Fibroblast of villous mesenchyme (primary cell): ENCODE results near the gene PTH1R. TPM values are rescaled to one million over a fixed set of nuclear protein-coding genes. Genes with fewer than 3 reads are reported as not detected.

Experiments
- DNase-seq: peaks from one replicate; pipeline ENCODE4 v3.0.0-alpha.2; 2010; ENCODE audit warnings: low read depth
- H3K4me3 ChIP-seq: 2 replicates; pipeline ENCODE4 v1.5.1; 2011; ENCODE audit warnings: low read depth, mild to moderate bottlenecking, low read length
- total RNA-seq: library from RNA; depleted of rRNA; stranded (reverse); fragments of >200 nt; gene quantifications from 2 replicates; pipeline ENCODE4 v1.2.3, GENCODE V29; 2012
- TF ChIP-seq, protein P1 (sequence below): IDR thresholded peaks from 2 replicates; pipeline ENCODE4 v1.5.1; 2012; ENCODE audit warnings: low read depth, mild to moderate bottlenecking, low read length; ENCODE audit not compliant: insufficient read depth

The PTH1R gene
- total RNA-seq, 1 donor = 2.6 TPM

GRCh38 chr3:46895204-46895660 lies 17.7 kb downstream of the PTH1R start:
- TF ChIP-seq, protein P1, sequence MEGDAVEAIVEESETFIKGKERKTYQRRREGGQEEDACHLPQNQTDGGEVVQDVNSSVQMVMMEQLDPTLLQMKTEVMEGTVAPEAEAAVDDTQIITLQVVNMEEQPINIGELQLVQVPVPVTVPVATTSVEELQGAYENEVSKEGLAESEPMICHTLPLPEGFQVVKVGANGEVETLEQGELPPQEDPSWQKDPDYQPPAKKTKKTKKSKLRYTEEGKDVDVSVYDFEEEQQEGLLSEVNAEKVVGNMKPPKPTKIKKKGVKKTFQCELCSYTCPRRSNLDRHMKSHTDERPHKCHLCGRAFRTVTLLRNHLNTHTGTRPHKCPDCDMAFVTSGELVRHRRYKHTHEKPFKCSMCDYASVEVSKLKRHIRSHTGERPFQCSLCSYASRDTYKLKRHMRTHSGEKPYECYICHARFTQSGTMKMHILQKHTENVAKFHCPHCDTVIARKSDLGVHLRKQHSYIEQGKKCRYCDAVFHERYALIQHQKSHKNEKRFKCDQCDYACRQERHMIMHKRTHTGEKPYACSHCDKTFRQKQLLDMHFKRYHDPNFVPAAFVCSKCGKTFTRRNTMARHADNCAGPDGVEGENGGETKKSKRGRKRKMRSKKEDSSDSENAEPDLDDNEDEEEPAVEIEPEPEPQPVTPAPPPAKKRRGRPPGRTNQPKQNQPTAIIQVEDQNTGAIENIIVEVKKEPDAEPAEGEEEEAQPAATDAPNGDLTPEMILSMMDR = peak; percentile 90
- peak; percentile 58 for DNase-seq
- no peak overlapping the region for H3K4me3 ChIP-seq

DNA sequence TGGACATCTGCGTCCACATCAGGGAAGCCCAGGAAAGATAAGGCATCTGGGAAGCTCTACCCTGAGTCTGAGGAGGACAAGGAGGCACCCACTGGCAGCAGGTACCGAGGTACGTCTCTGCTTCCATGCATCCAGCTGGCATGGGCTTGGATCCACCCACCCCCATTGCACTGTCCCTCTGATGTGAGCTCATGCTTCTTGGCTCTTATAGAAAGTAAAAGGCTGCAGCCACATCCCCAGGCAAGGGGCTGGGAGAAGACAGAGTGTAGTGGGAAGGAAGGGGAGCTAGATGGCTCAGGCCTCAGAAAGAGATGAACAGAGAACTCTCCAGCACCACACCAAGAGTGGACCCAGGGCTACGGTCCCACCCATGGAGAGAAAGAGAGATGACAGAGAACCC lies 18.2 kb downstream of the PTH1R start:
- DNase-seq = no peak
- TF ChIP-seq, protein P1 = no peak
- H3K4me3 ChIP-seq = no peak overlapping the region

- no peak overlapping the region for H3K4me3 ChIP-seq
- TF ChIP-seq, protein P1 = no peak
- no peak for DNase-seq
Observed at GRCh38 chr3:46896386-46896785, 18.9 kb downstream of the PTH1R start.

DNA sequence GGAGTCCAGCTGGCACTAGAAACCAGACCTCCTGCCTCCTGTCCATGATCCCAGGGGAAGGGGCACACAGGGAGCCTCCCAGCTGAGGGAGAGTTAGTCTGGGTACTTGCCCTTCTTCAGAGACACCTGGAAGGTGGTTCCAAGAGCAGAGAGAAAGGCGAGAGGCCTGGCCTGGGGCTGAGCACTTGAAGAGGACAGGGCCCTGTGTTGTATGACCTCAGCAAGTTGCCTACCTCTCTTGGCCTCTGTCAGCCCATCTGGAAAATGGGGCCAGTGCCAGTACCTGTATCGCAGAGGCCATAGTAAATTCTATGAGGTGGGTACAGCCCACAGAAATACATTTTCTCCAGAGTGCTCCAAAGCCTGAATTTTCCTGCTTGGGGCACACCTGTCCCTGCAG lies 19.5 kb downstream of the PTH1R start:
- TF ChIP-seq, protein P1 = no peak
- no peak overlapping the region for H3K4me3 ChIP-seq
- DNase-seq = no peak

- DNase-seq = no peak
- TF ChIP-seq, protein P1 = no peak
- H3K4me3 ChIP-seq = no peak overlapping the region
Observed at GRCh38 chr3:46897829-46898320, 20.4 kb downstream of the PTH1R start.

DNA sequence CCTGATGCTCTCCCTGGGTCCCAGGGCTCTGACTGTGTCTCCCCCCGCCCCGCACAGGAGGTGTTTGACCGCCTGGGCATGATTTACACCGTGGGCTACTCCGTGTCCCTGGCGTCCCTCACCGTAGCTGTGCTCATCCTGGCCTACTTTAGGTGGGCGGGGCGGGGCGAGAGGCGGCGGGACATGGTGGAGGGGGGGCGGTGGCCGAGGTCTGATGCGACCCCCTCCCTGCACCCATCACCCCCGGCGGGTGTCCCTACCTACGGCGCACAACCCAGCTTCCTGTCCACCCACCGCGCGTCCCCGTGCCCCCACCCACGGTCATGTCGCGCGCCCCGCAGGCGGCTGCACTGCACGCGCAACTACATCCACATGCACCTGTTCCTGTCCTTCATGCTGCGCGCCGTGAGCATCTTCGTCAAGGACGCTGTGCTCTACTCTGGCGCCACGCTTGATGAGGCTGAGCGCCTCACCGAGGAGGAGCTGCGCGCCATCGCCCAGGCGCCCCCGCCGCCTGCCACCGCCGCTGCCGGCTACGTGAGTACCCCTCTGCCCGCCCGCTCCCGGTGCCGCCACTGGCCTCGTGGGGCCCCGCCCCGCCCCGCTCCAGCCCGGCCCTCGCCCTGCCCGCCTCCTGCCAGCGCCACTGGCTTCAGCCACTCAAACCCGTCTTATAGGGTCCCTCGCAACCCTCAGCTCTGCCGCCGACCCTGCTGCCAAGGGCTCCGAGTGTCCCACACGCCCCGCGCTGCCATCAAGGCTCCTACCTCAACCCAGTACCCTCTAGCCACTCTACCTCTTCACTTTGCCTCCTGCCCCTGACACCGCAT lies 21.0 kb downstream of the PTH1R start:
- TF ChIP-seq, protein P1 = no peak
- H3K4me3 ChIP-seq = no peak overlapping the region
- DNase-seq = no peak
